B cell (primary cell): ENCODE measurements around the gene PABPC3. TPM values are rescaled to one million over a fixed set of nuclear protein-coding genes. Genes with fewer than 3 reads are reported as not detected.

Experiments
- ATAC-seq: fragments of 200-7000 bp; cut with Tn5 transposase; one replicate; pipeline ENCODE4 v1.10.0; 2021; ENCODE audit warnings: low read depth, mild to moderate bottlenecking, moderate number of reproducible peaks, moderate library complexity
- CTCF ChIA-PET: fragments of 350-600 bp; sonication (Branson Sonifier 250); formaldehyde crosslinking; loops from one replicate; lab custom pipeline; 2021; ENCODE audit warnings: antibody characterized with exemption, inconsistent platforms; lab: Charles Lee
- POLR2A ChIA-PET: fragments of 350-600 bp; sonication (Branson Sonifier 250); formaldehyde crosslinking; loops from one replicate; lab custom pipeline; 2021; ENCODE audit warnings: antibody characterized with exemption; lab: Charles Lee
- DNase-seq: peaks from one replicate; pipeline ENCODE4 v3.0.0; 2013
- H2AFZ ChIP-seq: 2 replicates; pipeline ENCODE4 v1.6.1; 2012; ENCODE audit warnings: mild to moderate bottlenecking, low read depth, low read length; ENCODE audit not compliant: insufficient read depth, poor library complexity, severe bottlenecking
- H3K27ac ChIP-seq, 2 donors: 1 replicate in 1 of 2; 2 replicates in 1 of 2; pipeline ENCODE4 v1.5.1; 2012 to 2013; ENCODE audit warnings: low read length in 2 of 2, mild to moderate bottlenecking in 2 of 2, moderate library complexity in 1 of 2
- H3K27me3 ChIP-seq, 4 experiments: fragments of 200-600 bp in 1 of 4; sonication (generic) in 1 of 4; replicated peaks in 1 of 4; 1 replicate in 2 of 4; 2 replicates in 2 of 4; pipeline versions ENCODE4 v1.6.1 to v1.7.0; 2013 to 2016; ENCODE audit warnings: low read length in 3 of 4, mild to moderate bottlenecking in 2 of 4, mixed read lengths in 1 of 4, moderate library complexity in 1 of 4; ENCODE audit not compliant: insufficient read depth in 4 of 4, control insufficient read depth in 3 of 4; ENCODE audit errors: control extremely low read depth in 1 of 4
- H3K36me3 ChIP-seq, 2 experiments: replicated peaks in 1 of 2; 1 replicate in 1 of 2; 2 replicates in 1 of 2; pipeline versions ENCODE4 v1.6.1 to v1.7.1; 2013; ENCODE audit warnings: low read length in 1 of 2; ENCODE audit not compliant: insufficient read depth in 2 of 2, control insufficient read depth in 1 of 2; ENCODE audit errors: control extremely low read depth in 1 of 2, extremely low read depth in 1 of 2
- H3K4me1 ChIP-seq, 2 donors: fragments of 200-600 bp in 1 of 2; sonication (generic) in 1 of 2; 1 replicate in 1 of 2; 2 replicates in 1 of 2; pipeline versions ENCODE4 v1.5.1 to v1.6.1; 2013 to 2017; ENCODE audit warnings: low read length in 2 of 2; ENCODE audit not compliant: control insufficient read depth in 2 of 2, insufficient read depth in 2 of 2
- H3K4me2 ChIP-seq: replicated peaks from 2 replicates; pipeline ENCODE3; 2012; ENCODE audit warnings: mild to moderate bottlenecking, low read depth, low read length; ENCODE audit not compliant: poor library complexity, severe bottlenecking
- H3K4me3 ChIP-seq, 5 experiments: fragments of 200-600 bp in 1 of 5; sonication (generic) in 1 of 5; 1 replicate in 3 of 5; 2 replicates in 2 of 5; pipeline versions ENCODE4 v1.5.1 to v1.7.0; 2011 to 2016; ENCODE audit warnings: low read length in 4 of 5, mild to moderate bottlenecking in 4 of 5, low read depth in 2 of 5, control low read depth in 1 of 5, moderate library complexity in 1 of 5; ENCODE audit not compliant: insufficient read depth in 1 of 5; ENCODE audit errors: control extremely low read depth in 1 of 5, extremely low read depth in 1 of 5
- H3K79me2 ChIP-seq: fragments of 200-600 bp; sonication (generic); one replicate; pipeline ENCODE4 v1.6.0; 2016; ENCODE audit warnings: low read length; ENCODE audit not compliant: control insufficient read depth, insufficient read depth
- H3K9ac ChIP-seq: fragments of 200-600 bp; sonication (generic); 2 replicates; pipeline ENCODE4 v1.6.1; 2017; ENCODE audit warnings: mild to moderate bottlenecking, low read length, moderate library complexity
- H3K9me3 ChIP-seq, 3 donors: one replicate each; pipeline versions ENCODE4 v1.6.1 to v1.7.1; 2013; ENCODE audit warnings: low read length in 2 of 3; ENCODE audit not compliant: control insufficient read depth in 2 of 3, insufficient read depth in 1 of 3; ENCODE audit errors: control extremely low read depth in 1 of 3
- H4K20me1 ChIP-seq: 2 replicates; pipeline ENCODE4 v1.6.0; 2012; ENCODE audit warnings: mild to moderate bottlenecking, low read length; ENCODE audit not compliant: insufficient read depth, control insufficient read depth, poor library complexity, severe bottlenecking
- H3K27ac Mint-ChIP-seq: one replicate; pipeline ENCODE4 v1.8.0; 2021; ENCODE audit warnings: mixed read lengths
- H3K27me3 Mint-ChIP-seq: one replicate; pipeline ENCODE4 v1.8.0; 2021; ENCODE audit warnings: mixed read lengths
- H3K4me1 Mint-ChIP-seq: one replicate; pipeline ENCODE4 v1.8.0; 2021; ENCODE audit warnings: mixed read lengths
- H3K4me3 Mint-ChIP-seq: one replicate; pipeline ENCODE4 v1.8.0; 2021; ENCODE audit warnings: mixed read lengths
- H3K9me3 Mint-ChIP-seq: one replicate; pipeline ENCODE4 v1.8.0; 2022; ENCODE audit warnings: mixed read lengths; ENCODE audit not compliant: insufficient read depth
- CTCF ChIP-seq: fragments of 200-600 bp; IDR thresholded peaks from one replicate; pipeline ENCODE4 v1.8.0; 2022; ENCODE audit warnings: antibody characterized with exemption, mild to moderate bottlenecking
- EZH2 ChIP-seq: IDR thresholded peaks from 2 replicates; pipeline ENCODE4 v1.6.1; 2012; ENCODE audit warnings: borderline replicate concordance, low read depth, mild to moderate bottlenecking, moderate library complexity, low read length; ENCODE audit not compliant: insufficient read depth, poor library complexity, severe bottlenecking
- WGBS: methylation state at CpG from one replicate; pipeline ENCODE4 v1.1.5; 2013; ENCODE audit warnings: missing lambda C conversion rate; ENCODE audit not compliant: insufficient coverage; 5-methylcytosine and 5-hydroxymethylcytosine counted together
- intact Hi-C: fragments of 100-400 bp; cut with micrococcal nuclease; formaldehyde crosslinking; loops from one replicate; pipeline ENCODE4 v1.10.0; 2022
- polyA plus RNA-seq: library from polyadenylated mRNA; depleted of rRNA; stranded (reverse); fragments of >200 nt; gene quantifications from 2 replicates; pipeline ENCODE4 v1.2.3, GENCODE V29; 2012
- total RNA-seq, 2 donors: library from RNA; stranded (reverse); fragments of 120-200 nt in 1 of 2; gene quantifications; 1 replicate in 1 of 2; 2 replicates in 1 of 2; pipeline versions ENCODE4 v1.2.3 to v1.2.4, GENCODE V29; 2013 to 2022

PABPC3 gene
- total and polyA plus RNA-seq, 2 donors (not counting 1 experiment from before 2014, with no cell fraction given): 0.06 to 0.10 TPM

GRCh38 chr13:25085125-25085742 lies 10.7 kb upstream of the PABPC3 start:
- H3K27me3 Mint-ChIP-seq: peaks cover 13% of the 10 kb centered on the region

More at GRCh38 chr13:25085125-25085742, 10.7 kb upstream of the PABPC3 start:
- Mint-ChIP-seq H3K4me3 (no peak overlapping the region), H3K4me1 (peaks cover 3% of the 10 kb centered on the region), H3K9me3 (no peaks in the 10 kb centered on the region), H3K27ac (no peak overlapping the region)
- no peaks in the 10 kb centered on the region for H3K4me1 ChIP-seq
- H3K27ac ChIP-seq: no peak overlapping the region
- H3K27me3 ChIP-seq: no peaks in the 10 kb centered on the region
- H4K20me1 ChIP-seq: no peaks in the 10 kb centered on the region
- CTCF ChIA-PET: interaction anchor here (1.0 to 4.0 kb wide), 4 partner anchors 12 to 290 kb away, joined by 3 to 19 read pairs (median 6); no protein-coding TSS in a partner anchor
- intact Hi-C loops: no loop called here
- H2AFZ ChIP-seq: peak overlapping the region; percentile 32
- H3K36me3 ChIP-seq: no peaks in the 10 kb centered on the region
- H3K9ac ChIP-seq: no peak overlapping the region
- no peak for TF ChIP-seq EZH2
- TF ChIP-seq CTCF: peak; percentile 59
- DNase-seq (peak; percentile 30), ATAC-seq (no peak)
- H3K9me3 ChIP-seq: no peaks in the 10 kb centered on the region
- no peak overlapping the region for H3K4me2 ChIP-seq
- POLR2A ChIA-PET: no interaction called here
- H3K79me2 ChIP-seq: no peaks in the 10 kb centered on the region
- WGBS: 96% methylated on average over 2 of the region's 6 CpGs
- H3K4me3 ChIP-seq: no peak overlapping the region
